ENCODE measurements around the gene TTC34. TPM values are rescaled to one million over a fixed set of nuclear protein-coding genes. Genes with fewer than 3 reads are reported as not detected.
A peak's percentile ranks its signal among the peaks of the same experiment; 100 is the strongest.

The TTC34 gene
- total RNA-seq, 4 donors from 2014 or later, result 0.14 to 6.0 (median 0.75) TPM

GRCh38 chr1:2786329-2787162, 14.9 kb downstream of the TTC34 start:
- DNase-seq, result peak; percentile 57
- in situ Hi-C loops (cut with MboI; ENCODE audit: low pct_ligation_motif_present in 1 of 4, low pct_unique_long_range_greater_than_20kb in 1 of 4, low sequenced_read_pairs in 3 of 4) (loop anchor here in 1 of 4 donors (25.0 kb wide), 1 partner anchor 599 kb away; the partner anchor contains the start of gene FAAP20), intact Hi-C loops (cut with DNase I; ENCODE audit: low total_unique reads) (no loop called here)
- Histone ChIP-seq H3K9me3 (peaks cover 5% of the 10 kb centered on the region in 2 donors), H3K36me3 (no peaks in the 10 kb centered on the region), H3K27ac (no peak overlapping the region), H3K27me3 (peaks cover 55% of the 10 kb centered on the region), H3K4me3 (no peak overlapping the region), H3K4me1 (no peaks in the 10 kb centered on the region)
- 30% methylated on average over 24 of the region's 27 CpGs; no CpG with 5 or more reads in 1 of the 2 donors for WGBS, 2 donors (ENCODE audit: low coverage in 1 of 2)
- TF ChIP-seq CTCF (IDR thresholded peaks at IDR 0.05), result peak; percentile 64 to 77 (median 72)
- no peak for TF ChIP-seq POLR2A (IDR thresholded peaks at IDR 0.05)

GRCh38 chr1:2785631-2786328, 15.7 kb downstream of the TTC34 start:
- Histone ChIP-seq H3K4me1 (no peaks in the 10 kb centered on the region), H3K36me3 (no peaks in the 10 kb centered on the region), H3K27ac (no peak overlapping the region), H3K27me3 (peaks cover 47% of the 10 kb centered on the region), H3K4me3 (no peak overlapping the region), H3K9me3 (peaks cover 6 to 12% of the 10 kb centered on the region in 2 donors)
- WGBS, 2 donors (ENCODE audit: low coverage in 1 of 2), result 83% methylated on average over 20 of the region's 23 CpGs; no CpG with 5 or more reads in 1 of the 2 donors
- no peak for TF ChIP-seq EP300 (IDR thresholded peaks at IDR 0.05; ENCODE audit: low read depth)
- TF ChIP-seq POLR2A (IDR thresholded peaks at IDR 0.05), result no peak
- TF ChIP-seq POLR2AphosphoS5 (IDR thresholded peaks at IDR 0.05), result no peak
- no peak for TF ChIP-seq CTCF (IDR thresholded peaks at IDR 0.05)
- DNase-seq, result no peak
- in situ Hi-C loops (cut with MboI; ENCODE audit: low pct_ligation_motif_present in 1 of 4, low pct_unique_long_range_greater_than_20kb in 1 of 4, low sequenced_read_pairs in 3 of 4) (loop anchor here in 1 of 4 donors (25.0 kb wide), 1 partner anchor 598 kb away; the partner anchor contains the start of gene FAAP20), intact Hi-C loops (cut with DNase I; ENCODE audit: low total_unique reads) (no loop called here)

GRCh38 chr1:2784854-2785630, 16.5 kb downstream of the TTC34 start:
- WGBS, 2 donors (ENCODE audit: low coverage in 1 of 2), result 70% methylated on average over 18 of the region's 19 CpGs; no CpG with 5 or more reads in 1 of the 2 donors
- intact Hi-C loops (cut with DNase I; ENCODE audit: low total_unique reads) (no loop called here), in situ Hi-C loops (cut with MboI; ENCODE audit: low pct_ligation_motif_present in 1 of 4, low pct_unique_long_range_greater_than_20kb in 1 of 4, low sequenced_read_pairs in 3 of 4) (loop anchor here in 1 of 4 donors (25.0 kb wide), 1 partner anchor 598 kb away; the partner anchor contains the start of gene FAAP20)

More at GRCh38 chr1:2784854-2785630, 16.5 kb downstream of the TTC34 start:
- H3K27ac ChIP-seq, result no peak overlapping the region
- peaks cover 42% of the 10 kb centered on the region for H3K27me3 ChIP-seq
- DNase-seq, result no peak
- TF ChIP-seq POLR2AphosphoS5 (IDR thresholded peaks at IDR 0.05), result no peak
- TF ChIP-seq CTCF (IDR thresholded peaks at IDR 0.05), result no peak
- TF ChIP-seq POLR2A (IDR thresholded peaks at IDR 0.05), result no peak
- H3K4me1 ChIP-seq, result no peaks in the 10 kb centered on the region
- no peak overlapping the region for H3K4me3 ChIP-seq
- H3K36me3 ChIP-seq, result no peaks in the 10 kb centered on the region
- H3K9me3 ChIP-seq, result peaks cover 6 to 12% of the 10 kb centered on the region in 2 donors
